ENCODE results near the gene FFAR1.

- no peak for TF ChIP-seq CTCF (IDR thresholded peaks at IDR 0.05)
- no peak for TF ChIP-seq EP300 (IDR thresholded peaks at IDR 0.05; ENCODE audit: low read depth)
- no peak for TF ChIP-seq POLR2A (IDR thresholded peaks at IDR 0.05)
- TF ChIP-seq POLR2AphosphoS5 (IDR thresholded peaks at IDR 0.05), result no peak
Observed at GRCh38 chr19:35389192-35389861, 41.6 kb downstream of the FFAR1 start.

All from transverse colon (tissue), 4 donors.